Panc1 (cell line): ENCODE measurements around the gene INPP5A. TPM values are rescaled to one million over a fixed set of nuclear protein-coding genes. Genes with fewer than 3 reads are reported as not detected.

ENCODE experiments used
- ATAC-seq: fragments of 200-7000 bp; cut with Tn5 transposase; 2 replicates; pipeline ENCODE4 v1.9.1; 2020; ENCODE audit warnings: mild to moderate bottlenecking, moderate library complexity
- BruUV-seq: library from RNA; stranded (reverse); fragments of 400-500 nt; replicated peaks from 2 replicates; lab custom pipeline; 2021; lab: Mats Ljungman, UMichigan
- CTCF ChIA-PET: fragments of 300-600 bp; sonication (Branson Sonifier 250); formaldehyde crosslinking; loops from one replicate; lab custom pipeline; 2022; ENCODE audit warnings: antibody characterized with exemption; lab: Charles Lee
- POLR2A ChIA-PET: fragments of 300-600 bp; sonication (Branson Sonifier 250); formaldehyde crosslinking; loops from one replicate; lab custom pipeline; 2022; ENCODE audit warnings: antibody characterized with exemption; lab: Charles Lee
- DNase-seq: peaks from one replicate; pipeline ENCODE4 v3.0.0-alpha.2; 2010; ENCODE audit warnings: low read depth, low spot score
- H3K27ac ChIP-seq: 2 replicates; pipeline ENCODE4 v1.5.1; 2011; ENCODE audit warnings: mild to moderate bottlenecking, low read length, inconsistent platforms
- H3K27me3 ChIP-seq: fragments of 200-500 bp; sonication (Bioruptor generic); 2 replicates; pipeline ENCODE4 v1.6.0; 2014; ENCODE audit warnings: low read length, inconsistent platforms; ENCODE audit not compliant: control insufficient read depth, insufficient read depth
- H3K36me3 ChIP-seq: fragments of 200-500 bp; sonication (Bioruptor generic); 2 replicates; pipeline ENCODE4 v1.5.1; 2014; ENCODE audit warnings: inconsistent platforms, mild to moderate bottlenecking, low read length, moderate library complexity; ENCODE audit not compliant: control insufficient read depth, insufficient read depth
- H3K4me1 ChIP-seq: 2 replicates; pipeline ENCODE4 v1.5.1; 2011; ENCODE audit warnings: inconsistent platforms, mild to moderate bottlenecking, low read length, moderate library complexity; ENCODE audit not compliant: control insufficient read depth, insufficient read depth
- H3K4me3 ChIP-seq, 2 experiments: 2 replicates each; pipeline ENCODE4 v1.5.1; 2011 to 2012; ENCODE audit warnings: low read depth in 2 of 2, low read length in 2 of 2, mild to moderate bottlenecking in 2 of 2, inconsistent platforms in 1 of 2, moderate library complexity in 1 of 2
- H3K9me3 ChIP-seq: fragments of 200-500 bp; sonication (Bioruptor generic); 2 replicates; pipeline ENCODE4 v1.5.1; 2014; ENCODE audit warnings: low read depth, mild to moderate bottlenecking, inconsistent platforms, low read length, moderate library complexity; ENCODE audit not compliant: control insufficient read depth, insufficient read depth
- POLR2AphosphoS5 ChIP-seq: IDR thresholded peaks from 2 replicates; pipeline ENCODE4 v1.6.1; 2012; ENCODE audit warnings: mild to moderate bottlenecking, low read depth, low read length, moderate library complexity
- SIN3A ChIP-seq: IDR thresholded peaks from 2 replicates; pipeline ENCODE4 v1.6.1; 2012; ENCODE audit warnings: low read depth, mild to moderate bottlenecking, low read length, moderate library complexity, borderline replicate concordance; ENCODE audit not compliant: insufficient read depth
- TCF7L2 ChIP-seq: IDR thresholded peaks from 2 replicates; pipeline ENCODE4 v1.6.1; 2011; ENCODE audit warnings: mild to moderate bottlenecking, low read depth, low read length, inconsistent platforms
- in situ Hi-C: cut with HindIII; loops from 2 replicates; pipeline ENCODE4 v1.10.0; 2016; ENCODE audit warnings: low sequenced_read_pairs, low pct_unique_long_range_greater_than_20kb
- intact Hi-C: fragments of 100-400 bp; cut with micrococcal nuclease; formaldehyde crosslinking; loops from one replicate; pipeline ENCODE4 v1.10.0; 2022; ENCODE audit not compliant: unreplicated experiment
- total RNA-seq: library from RNA; stranded (reverse); gene quantifications from one replicate; pipeline ENCODE4 v1.2.1, GENCODE V29; 2021; ENCODE audit not compliant: unreplicated experiment
- TF ChIP-seq, protein P1 (sequence below), 2 experiments: IDR thresholded peaks; 2 replicates each; pipeline ENCODE4 v1.6.1; 2011 to 2012; ENCODE audit warnings: low read depth in 2 of 2, control low read depth in 1 of 2, low read length in 1 of 2, mild to moderate bottlenecking in 1 of 2, moderate library complexity in 1 of 2; ENCODE audit not compliant: insufficient read depth in 1 of 2
- TF ChIP-seq, protein P2 (sequence below): fragments of 450-650 bp; IDR thresholded peaks from 2 replicates; pipeline ENCODE4 v1.5.1; 2017; ENCODE audit warnings: mild to moderate bottlenecking

The INPP5A gene
- total RNA-seq, 1 experiment from 2014 or later: 60.0 TPM

DNA sequence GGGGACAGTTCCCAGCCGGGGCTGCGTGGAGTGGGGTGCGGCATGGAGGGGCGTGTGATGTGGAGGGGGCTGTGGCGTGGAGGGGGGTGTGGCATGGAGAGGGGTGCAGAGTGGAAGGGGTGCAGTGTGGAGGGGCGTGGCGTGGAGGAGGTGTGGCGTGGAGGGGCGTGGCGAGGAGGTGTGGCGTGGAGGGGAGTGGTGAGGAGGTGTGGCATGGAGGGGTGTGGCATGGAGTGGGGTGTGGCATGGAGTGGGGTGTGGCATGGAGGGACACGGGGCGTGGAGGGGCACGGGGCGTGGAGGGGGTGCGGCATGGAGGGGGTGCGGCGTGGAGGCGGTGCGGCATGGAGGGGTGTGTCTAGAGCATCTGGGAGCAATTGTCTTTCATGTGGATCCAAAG is 214.8 kb downstream of the INPP5A start:
- no peak for DNase-seq
- intact Hi-C loops: no loop called here
- TF ChIP-seq, protein P1, sequence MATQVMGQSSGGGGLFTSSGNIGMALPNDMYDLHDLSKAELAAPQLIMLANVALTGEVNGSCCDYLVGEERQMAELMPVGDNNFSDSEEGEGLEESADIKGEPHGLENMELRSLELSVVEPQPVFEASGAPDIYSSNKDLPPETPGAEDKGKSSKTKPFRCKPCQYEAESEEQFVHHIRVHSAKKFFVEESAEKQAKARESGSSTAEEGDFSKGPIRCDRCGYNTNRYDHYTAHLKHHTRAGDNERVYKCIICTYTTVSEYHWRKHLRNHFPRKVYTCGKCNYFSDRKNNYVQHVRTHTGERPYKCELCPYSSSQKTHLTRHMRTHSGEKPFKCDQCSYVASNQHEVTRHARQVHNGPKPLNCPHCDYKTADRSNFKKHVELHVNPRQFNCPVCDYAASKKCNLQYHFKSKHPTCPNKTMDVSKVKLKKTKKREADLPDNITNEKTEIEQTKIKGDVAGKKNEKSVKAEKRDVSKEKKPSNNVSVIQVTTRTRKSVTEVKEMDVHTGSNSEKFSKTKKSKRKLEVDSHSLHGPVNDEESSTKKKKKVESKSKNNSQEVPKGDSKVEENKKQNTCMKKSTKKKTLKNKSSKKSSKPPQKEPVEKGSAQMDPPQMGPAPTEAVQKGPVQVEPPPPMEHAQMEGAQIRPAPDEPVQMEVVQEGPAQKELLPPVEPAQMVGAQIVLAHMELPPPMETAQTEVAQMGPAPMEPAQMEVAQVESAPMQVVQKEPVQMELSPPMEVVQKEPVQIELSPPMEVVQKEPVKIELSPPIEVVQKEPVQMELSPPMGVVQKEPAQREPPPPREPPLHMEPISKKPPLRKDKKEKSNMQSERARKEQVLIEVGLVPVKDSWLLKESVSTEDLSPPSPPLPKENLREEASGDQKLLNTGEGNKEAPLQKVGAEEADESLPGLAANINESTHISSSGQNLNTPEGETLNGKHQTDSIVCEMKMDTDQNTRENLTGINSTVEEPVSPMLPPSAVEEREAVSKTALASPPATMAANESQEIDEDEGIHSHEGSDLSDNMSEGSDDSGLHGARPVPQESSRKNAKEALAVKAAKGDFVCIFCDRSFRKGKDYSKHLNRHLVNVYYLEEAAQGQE (IDR thresholded peaks at IDR 0.05; ENCODE audit: insufficient read depth in 1 of 2, low read depth in 2 of 2, low read length in 1 of 2): no peak
- TF ChIP-seq, protein P2, sequence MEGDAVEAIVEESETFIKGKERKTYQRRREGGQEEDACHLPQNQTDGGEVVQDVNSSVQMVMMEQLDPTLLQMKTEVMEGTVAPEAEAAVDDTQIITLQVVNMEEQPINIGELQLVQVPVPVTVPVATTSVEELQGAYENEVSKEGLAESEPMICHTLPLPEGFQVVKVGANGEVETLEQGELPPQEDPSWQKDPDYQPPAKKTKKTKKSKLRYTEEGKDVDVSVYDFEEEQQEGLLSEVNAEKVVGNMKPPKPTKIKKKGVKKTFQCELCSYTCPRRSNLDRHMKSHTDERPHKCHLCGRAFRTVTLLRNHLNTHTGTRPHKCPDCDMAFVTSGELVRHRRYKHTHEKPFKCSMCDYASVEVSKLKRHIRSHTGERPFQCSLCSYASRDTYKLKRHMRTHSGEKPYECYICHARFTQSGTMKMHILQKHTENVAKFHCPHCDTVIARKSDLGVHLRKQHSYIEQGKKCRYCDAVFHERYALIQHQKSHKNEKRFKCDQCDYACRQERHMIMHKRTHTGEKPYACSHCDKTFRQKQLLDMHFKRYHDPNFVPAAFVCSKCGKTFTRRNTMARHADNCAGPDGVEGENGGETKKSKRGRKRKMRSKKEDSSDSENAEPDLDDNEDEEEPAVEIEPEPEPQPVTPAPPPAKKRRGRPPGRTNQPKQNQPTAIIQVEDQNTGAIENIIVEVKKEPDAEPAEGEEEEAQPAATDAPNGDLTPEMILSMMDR: no peak
- TF ChIP-seq TCF7L2 (no peak), SIN3A (no peak), POLR2AphosphoS5 (no peak)
- Histone ChIP-seq H3K4me1 (no peaks in the 10 kb centered on the region), H3K36me3 (no peaks in the 10 kb centered on the region), H3K4me3 (no peak overlapping the region), H3K27me3 (no peaks in the 10 kb centered on the region), H3K9me3 (peaks cover 4% of the 10 kb centered on the region; the same call in 1 of the 2 replicates), H3K27ac (no peak overlapping the region)
- CTCF ChIA-PET: interaction anchor here (0.6 kb wide), 1 partner anchor 298 kb away, joined by 8 read pairs; no protein-coding TSS in a partner anchor
- ATAC-seq: peak; percentile 60
- in situ Hi-C loops: no loop called here
- no TSS peak for BruUV-seq
- POLR2A ChIA-PET: no interaction called here

DNA sequence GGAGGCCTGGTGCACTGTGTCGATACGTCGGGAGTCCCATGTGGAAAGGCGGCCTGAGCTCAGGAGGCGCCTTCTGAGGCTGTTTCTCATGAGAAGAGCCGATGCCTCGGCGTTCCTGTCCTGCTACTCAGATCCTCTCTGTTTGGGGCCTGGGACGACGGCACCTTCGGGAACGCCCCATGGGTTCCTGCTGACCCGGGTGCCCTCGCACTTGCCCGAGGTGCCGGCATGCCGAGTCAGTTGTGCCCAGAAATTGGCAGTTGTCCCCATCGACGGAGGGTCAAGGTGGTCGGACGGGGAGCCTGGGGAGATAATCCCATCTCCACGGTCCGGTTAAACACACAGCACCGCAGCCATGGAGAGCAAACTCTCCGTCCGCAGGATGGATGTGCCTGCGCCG is 215.4 kb downstream of the INPP5A start:
- POLR2A ChIA-PET: no interaction called here
- no peaks in the 10 kb centered on the region for H3K36me3 ChIP-seq
- no peaks in the 10 kb centered on the region for H3K4me1 ChIP-seq
- CTCF ChIA-PET: no interaction called here
- intact Hi-C loops (no loop called here), in situ Hi-C loops (no loop called here)
- TF ChIP-seq POLR2AphosphoS5 (no peak), TCF7L2 (no peak), SIN3A (no peak)
- TF ChIP-seq, protein P2: no peak
- TF ChIP-seq, protein P1 (IDR thresholded peaks at IDR 0.05; ENCODE audit: insufficient read depth in 1 of 2, low read depth in 2 of 2, low read length in 1 of 2): no peak
- peaks cover 4% of the 10 kb centered on the region; the same call in 1 of the 2 replicates for H3K9me3 ChIP-seq
- no peak overlapping the region for H3K4me3 ChIP-seq
- H3K27ac ChIP-seq: no peak overlapping the region
- no peaks in the 10 kb centered on the region for H3K27me3 ChIP-seq
- DNase-seq (no peak), ATAC-seq (no peak)
- no TSS peak for BruUV-seq
